Measurements from ENCODE around the gene SDK2.
"Not testable (repeated sequence)": the region's sequence is repeated elsewhere in the genome, so short reads cannot be mapped to it uniquely, and the experiment has no call there.

DNA sequence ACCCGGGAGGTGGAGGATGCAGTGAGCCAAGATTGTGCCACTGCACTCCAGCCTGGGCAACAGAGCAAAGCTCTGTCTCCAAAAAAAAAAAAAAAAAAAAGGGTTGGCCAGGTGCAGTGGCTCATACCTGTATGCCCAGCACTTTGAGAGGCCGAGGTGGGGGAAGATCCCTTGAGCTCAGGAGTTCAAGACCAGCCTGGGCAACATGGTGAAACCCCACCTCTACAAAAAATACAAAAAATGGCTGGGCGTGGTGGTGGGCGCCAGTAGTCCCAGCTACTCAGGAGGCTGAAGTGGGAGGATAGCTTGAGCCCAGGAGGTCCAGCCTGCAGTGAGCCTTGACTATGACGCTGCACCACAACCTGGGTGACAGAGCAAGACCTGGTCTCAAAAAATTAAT lies 335.3 kb downstream of the SDK2 start:
- TF ChIP-seq CTCF, POLR2AphosphoS5 (IDR thresholded peaks at IDR 0.05): not testable (repeated sequence)

All from prostate gland (tissue), 2 donors.